Measurements from ENCODE around the gene ABHD11. TPM values are rescaled to one million over a fixed set of nuclear protein-coding genes. Genes with fewer than 3 reads are reported as not detected.
A peak's percentile ranks its signal among the peaks of the same experiment; 100 is the strongest.
"Not testable (repeated sequence)": the region's sequence is repeated elsewhere in the genome, so short reads cannot be mapped to it uniquely, and the experiment has no call there.

ABHD11 gene
- total RNA-seq, 1 donor, result 8.2 TPM

GRCh38 chr7:73716318-73716890 is 22.2 kb downstream of the ABHD11 start:
- no peak for DNase-seq (ENCODE audit: low read depth)
- no peak overlapping the region for H3K4me3 ChIP-seq (ENCODE audit: low read depth, low read length)
- TF ChIP-seq CTCF (IDR thresholded peaks at IDR 0.05; ENCODE audit: insufficient read depth, low read depth, low read length), result no peak

GRCh38 chr7:73715648-73716317 is 22.8 kb downstream of the ABHD11 start:
- peak; percentile 94 for DNase-seq (ENCODE audit: low read depth)
- no peak overlapping the region for H3K4me3 ChIP-seq (ENCODE audit: low read depth, low read length)
- TF ChIP-seq CTCF (IDR thresholded peaks at IDR 0.05; ENCODE audit: insufficient read depth, low read depth, low read length), result no peak

GRCh38 chr7:73713319-73713718 is 25.3 kb downstream of the ABHD11 start:
- not testable (repeated sequence) for H3K4me3 ChIP-seq (ENCODE audit: low read depth, low read length)

GRCh38 chr7:73712773-73713172 is 25.8 kb downstream of the ABHD11 start:
- no peak overlapping the region for H3K4me3 ChIP-seq (ENCODE audit: low read depth, low read length)
- TF ChIP-seq CTCF (IDR thresholded peaks at IDR 0.05; ENCODE audit: insufficient read depth, low read depth, low read length), result no peak
- DNase-seq (ENCODE audit: low read depth), result no peak

More at GRCh38 chr7:73713319-73713718, 25.3 kb downstream of the ABHD11 start:
- not testable (repeated sequence) for DNase-seq (ENCODE audit: low read depth)

- no peak for TF ChIP-seq CTCF (IDR thresholded peaks at IDR 0.05; ENCODE audit: insufficient read depth, low read depth, low read length)
- no peak for DNase-seq (ENCODE audit: low read depth)
- no peak overlapping the region for H3K4me3 ChIP-seq (ENCODE audit: low read depth, low read length)
Measured at GRCh38 chr7:73708961-73709549, 29.5 kb downstream of the ABHD11 start.

GRCh38 chr7:73707045-73707631 is 31.5 kb downstream of the ABHD11 start:
- no peak for DNase-seq (ENCODE audit: low read depth)
- no peak for TF ChIP-seq CTCF (IDR thresholded peaks at IDR 0.05; ENCODE audit: insufficient read depth, low read depth, low read length)
- H3K4me3 ChIP-seq (ENCODE audit: low read depth, low read length), result no peak overlapping the region

All from fibroblast of villous mesenchyme (primary cell).